GM12891 (cell line): ENCODE measurements around the gene ATRNL1.

Source experiments
- PAX5 ChIP-seq: IDR thresholded peaks from 2 replicates; pipeline ENCODE4 v1.6.1; 2011; ENCODE audit warnings: low read length, moderate library complexity, mild to moderate bottlenecking; ENCODE audit not compliant: insufficient read depth, severe bottlenecking
- POLR2A ChIP-seq: IDR thresholded peaks from 2 replicates; pipeline ENCODE4 v1.6.1; 2011; ENCODE audit warnings: low read depth, low read length, control low read depth
- POLR2AphosphoS5 ChIP-seq: IDR thresholded peaks from 2 replicates; pipeline ENCODE4 v1.6.1; 2011; ENCODE audit warnings: low read depth, low read length, control low read depth
- POU2F2 ChIP-seq: IDR thresholded peaks from 2 replicates; pipeline ENCODE4 v1.6.1; 2011; ENCODE audit warnings: low read depth, mild to moderate bottlenecking, control low read depth, low read length, moderate library complexity
- TAF1 ChIP-seq: IDR thresholded peaks from 2 replicates; pipeline ENCODE4 v1.6.1; 2011; ENCODE audit warnings: low read depth, low read length, control low read depth

GRCh38 chr10:115884331-115884730 lies 791.2 kb downstream of the ATRNL1 start:
- TF ChIP-seq POLR2A = no peak
- TF ChIP-seq PAX5 = no peak
- no peak for TF ChIP-seq POLR2AphosphoS5
- TF ChIP-seq POU2F2 = no peak
- no peak for TF ChIP-seq TAF1
